ENCODE measurements around the gene CBY2. TPM values are rescaled to one million over a fixed set of nuclear protein-coding genes. Genes with fewer than 3 reads are reported as not detected.

CBY2 gene
- total RNA-seq, 1 experiment from 2014 or later, result not detected

DNA sequence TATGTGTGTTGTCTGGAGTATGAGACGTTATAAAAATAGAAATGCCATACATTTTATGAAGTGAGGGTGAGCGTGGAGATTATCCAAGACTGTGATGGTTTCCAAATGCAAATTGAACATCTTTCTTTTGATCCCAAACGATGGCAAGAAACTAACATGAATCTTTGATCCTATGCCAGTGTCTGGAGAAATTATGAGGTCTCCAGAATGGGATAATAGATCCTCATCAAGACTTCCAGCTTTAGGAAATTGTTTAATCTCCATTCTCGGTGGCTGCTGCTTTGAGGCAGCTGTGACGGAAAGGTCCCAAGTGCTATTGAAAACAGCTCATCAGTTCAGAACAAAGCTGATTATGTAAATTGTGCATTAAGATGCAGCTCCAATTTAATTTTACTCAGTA, 30.8 kb downstream of the CBY2 start:
- Histone ChIP-seq H3K27me3 (ENCODE audit: insufficient read depth, low read length) (peaks cover 3% of the 10 kb centered on the region; the same call in 1 of the 2 replicates), H3K4me3 (replicated peaks in 1 of 2; ENCODE audit: low read depth in 1 of 2, low read length in 2 of 2) (no peak overlapping the region), H3K79me2 (ENCODE audit: insufficient read depth, low read length) (no peaks in the 10 kb centered on the region), H3K9me2 (ENCODE audit: insufficient read depth) (no peaks in the 10 kb centered on the region), H3K4me2 (ENCODE audit: low read length) (no peak overlapping the region), H3K9me3 (ENCODE audit: control insufficient read depth in 1 of 2, insufficient read depth in 1 of 2, low read depth in 1 of 2, low read length in 2 of 2) (no peaks in the 10 kb centered on the region), H3K9ac (ENCODE audit: low read length) (no peak overlapping the region), H2AFZ (ENCODE audit: low read depth, low read length, poor library complexity, severe bottlenecking) (no peak overlapping the region), H4K20me1 (ENCODE audit: insufficient read depth) (no peaks in the 10 kb centered on the region), H3K4me1 (ENCODE audit: control insufficient read depth in 1 of 2, insufficient read depth in 2 of 2, low read length in 2 of 2) (peaks cover 0 to 2% of the 10 kb centered on the region in 2 experiments; a peak in 1 of 4 replicates), H3K36me3 (ENCODE audit: control insufficient read depth in 1 of 2, insufficient read depth in 2 of 2, low read length in 2 of 2) (no peaks in the 10 kb centered on the region), H3K27ac (ENCODE audit: low read depth, low read length) (no peak overlapping the region)
- ChIA-PET POLR2A (no interaction called here), RAD21 (ENCODE audit: low non-redundant PET in 1 of 2, low total read pairs in 2 of 2, uncharacterized antibody in 2 of 2, unreplicated experiment in 2 of 2) (no interaction called here), CTCF (no interaction called here)
- intact Hi-C loops (cut with micrococcal nuclease), result no loop called here
- ATAC-seq (no peak), DNase-seq (ENCODE audit: low read depth, low spot score) (no peak)
- TF ChIP-seq YY1 (IDR thresholded peaks at IDR 0.05; ENCODE audit: extremely low read depth, insufficient replicate concordance, low read depth, low read length) (no peak), CEBPB (IDR thresholded peaks at IDR 0.05; ENCODE audit: low read depth) (no peak), RAD21 (IDR thresholded peaks at IDR 0.05; ENCODE audit: low read depth) (no peak), FOSL1 (IDR thresholded peaks at IDR 0.05; ENCODE audit: low read depth) (no peak), ZFX (IDR thresholded peaks at IDR 0.05) (no peak), SRF (IDR thresholded peaks at IDR 0.05; ENCODE audit: low read depth) (no peak), EGR1 (IDR thresholded peaks at IDR 0.05; ENCODE audit: low read depth) (no peak), JUND (IDR thresholded peaks at IDR 0.05) (no peak), POLR2A (IDR thresholded peaks at IDR 0.05; ENCODE audit: borderline replicate concordance, extremely low read depth, insufficient read depth, insufficient read length) (no peak), EZH2 (IDR thresholded peaks at IDR 0.05) (no peak)
- TF ChIP-seq, protein P1, sequence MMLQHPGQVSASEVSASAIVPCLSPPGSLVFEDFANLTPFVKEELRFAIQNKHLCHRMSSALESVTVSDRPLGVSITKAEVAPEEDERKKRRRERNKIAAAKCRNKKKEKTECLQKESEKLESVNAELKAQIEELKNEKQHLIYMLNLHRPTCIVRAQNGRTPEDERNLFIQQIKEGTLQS (IDR thresholded peaks at IDR 0.05), result no peak
- TF ChIP-seq, protein P2, sequence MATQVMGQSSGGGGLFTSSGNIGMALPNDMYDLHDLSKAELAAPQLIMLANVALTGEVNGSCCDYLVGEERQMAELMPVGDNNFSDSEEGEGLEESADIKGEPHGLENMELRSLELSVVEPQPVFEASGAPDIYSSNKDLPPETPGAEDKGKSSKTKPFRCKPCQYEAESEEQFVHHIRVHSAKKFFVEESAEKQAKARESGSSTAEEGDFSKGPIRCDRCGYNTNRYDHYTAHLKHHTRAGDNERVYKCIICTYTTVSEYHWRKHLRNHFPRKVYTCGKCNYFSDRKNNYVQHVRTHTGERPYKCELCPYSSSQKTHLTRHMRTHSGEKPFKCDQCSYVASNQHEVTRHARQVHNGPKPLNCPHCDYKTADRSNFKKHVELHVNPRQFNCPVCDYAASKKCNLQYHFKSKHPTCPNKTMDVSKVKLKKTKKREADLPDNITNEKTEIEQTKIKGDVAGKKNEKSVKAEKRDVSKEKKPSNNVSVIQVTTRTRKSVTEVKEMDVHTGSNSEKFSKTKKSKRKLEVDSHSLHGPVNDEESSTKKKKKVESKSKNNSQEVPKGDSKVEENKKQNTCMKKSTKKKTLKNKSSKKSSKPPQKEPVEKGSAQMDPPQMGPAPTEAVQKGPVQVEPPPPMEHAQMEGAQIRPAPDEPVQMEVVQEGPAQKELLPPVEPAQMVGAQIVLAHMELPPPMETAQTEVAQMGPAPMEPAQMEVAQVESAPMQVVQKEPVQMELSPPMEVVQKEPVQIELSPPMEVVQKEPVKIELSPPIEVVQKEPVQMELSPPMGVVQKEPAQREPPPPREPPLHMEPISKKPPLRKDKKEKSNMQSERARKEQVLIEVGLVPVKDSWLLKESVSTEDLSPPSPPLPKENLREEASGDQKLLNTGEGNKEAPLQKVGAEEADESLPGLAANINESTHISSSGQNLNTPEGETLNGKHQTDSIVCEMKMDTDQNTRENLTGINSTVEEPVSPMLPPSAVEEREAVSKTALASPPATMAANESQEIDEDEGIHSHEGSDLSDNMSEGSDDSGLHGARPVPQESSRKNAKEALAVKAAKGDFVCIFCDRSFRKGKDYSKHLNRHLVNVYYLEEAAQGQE (IDR thresholded peaks at IDR 0.05; ENCODE audit: low read depth), result no peak
- TF ChIP-seq, protein P3, sequence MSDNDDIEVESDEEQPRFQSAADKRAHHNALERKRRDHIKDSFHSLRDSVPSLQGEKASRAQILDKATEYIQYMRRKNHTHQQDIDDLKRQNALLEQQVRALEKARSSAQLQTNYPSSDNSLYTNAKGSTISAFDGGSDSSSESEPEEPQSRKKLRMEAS (IDR thresholded peaks at IDR 0.05), result no peak
- TF ChIP-seq, protein P4, sequence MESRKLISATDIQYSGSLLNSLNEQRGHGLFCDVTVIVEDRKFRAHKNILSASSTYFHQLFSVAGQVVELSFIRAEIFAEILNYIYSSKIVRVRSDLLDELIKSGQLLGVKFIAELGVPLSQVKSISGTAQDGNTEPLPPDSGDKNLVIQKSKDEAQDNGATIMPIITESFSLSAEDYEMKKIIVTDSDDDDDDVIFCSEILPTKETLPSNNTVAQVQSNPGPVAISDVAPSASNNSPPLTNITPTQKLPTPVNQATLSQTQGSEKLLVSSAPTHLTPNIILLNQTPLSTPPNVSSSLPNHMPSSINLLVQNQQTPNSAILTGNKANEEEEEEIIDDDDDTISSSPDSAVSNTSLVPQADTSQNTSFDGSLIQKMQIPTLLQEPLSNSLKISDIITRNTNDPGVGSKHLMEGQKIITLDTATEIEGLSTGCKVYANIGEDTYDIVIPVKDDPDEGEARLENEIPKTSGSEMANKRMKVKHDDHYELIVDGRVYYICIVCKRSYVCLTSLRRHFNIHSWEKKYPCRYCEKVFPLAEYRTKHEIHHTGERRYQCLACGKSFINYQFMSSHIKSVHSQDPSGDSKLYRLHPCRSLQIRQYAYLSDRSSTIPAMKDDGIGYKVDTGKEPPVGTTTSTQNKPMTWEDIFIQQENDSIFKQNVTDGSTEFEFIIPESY (IDR thresholded peaks at IDR 0.05; ENCODE audit: extremely low read depth, insufficient replicate concordance, low read length), result no peak
- BruUV-seq (replicated peaks), result no TSS peak

Measured in HCT116 (cell line).